Liver (tissue), 9 donors: Measurements from ENCODE around the gene SPRYD3. TPM values are rescaled to one million over a fixed set of nuclear protein-coding genes. Genes with fewer than 3 reads are reported as not detected.

Experiments used
- DNase-seq: peaks from one replicate; pipeline ENCODE4 v3.0.0-alpha.2; 2017; ENCODE audit warnings: low spot score
- H3K27ac ChIP-seq, 2 donors: one replicate each; pipeline ENCODE4 v1.7.0; 2013; ENCODE audit warnings: inconsistent platforms in 2 of 2, low read length in 2 of 2, control low read depth in 1 of 2, low read depth in 1 of 2, mild to moderate bottlenecking in 1 of 2
- H3K27me3 ChIP-seq, 4 donors: one replicate each; pipeline versions ENCODE4 v1.6.1 to v1.7.0; 2013; ENCODE audit warnings: low read length in 3 of 4, inconsistent platforms in 1 of 4, mild to moderate bottlenecking in 1 of 4, moderate library complexity in 1 of 4; ENCODE audit not compliant: control insufficient read depth in 4 of 4, insufficient read depth in 4 of 4
- H3K36me3 ChIP-seq, 4 donors: one replicate each; pipeline versions ENCODE4 v1.6.1 to v1.7.0; 2013; ENCODE audit warnings: low read length in 3 of 4, mild to moderate bottlenecking in 3 of 4, low read depth in 1 of 4, moderate library complexity in 1 of 4; ENCODE audit not compliant: control insufficient read depth in 4 of 4, insufficient read depth in 3 of 4
- H3K4me1 ChIP-seq, 4 donors: one replicate each; pipeline versions ENCODE4 v1.6.1 to v1.7.0; 2013; ENCODE audit warnings: low read length in 3 of 4, mild to moderate bottlenecking in 3 of 4, moderate library complexity in 1 of 4; ENCODE audit not compliant: control insufficient read depth in 4 of 4, insufficient read depth in 4 of 4
- H3K4me3 ChIP-seq, 3 donors: one replicate each; pipeline versions ENCODE4 v1.6.1 to v1.7.0; 2013; ENCODE audit warnings: low read length in 3 of 3, control low read depth in 1 of 3, low read depth in 1 of 3, mild to moderate bottlenecking in 1 of 3
- H3K9ac ChIP-seq, 2 donors: one replicate each; pipeline ENCODE4 v1.7.0; 2013; ENCODE audit warnings: low read length in 2 of 2, mild to moderate bottlenecking in 2 of 2, moderate library complexity in 2 of 2, control low read depth in 1 of 2, low read depth in 1 of 2
- H3K9me3 ChIP-seq, 4 donors: one replicate each; pipeline versions ENCODE4 v1.6.1 to v1.7.0; 2013; ENCODE audit warnings: low read length in 3 of 4; ENCODE audit not compliant: control insufficient read depth in 4 of 4
- CTCF ChIP-seq: fragments of 150-350 bp; IDR thresholded peaks from 2 replicates; pipeline ENCODE4 v1.5.1; 2017; ENCODE audit warnings: improper control_type of control experiment, low read depth, low read length; ENCODE audit not compliant: missing input control
- EGR1 ChIP-seq, 2 donors: IDR thresholded peaks; 2 replicates each; pipeline ENCODE4 v1.6.1; 2016 to 2018; ENCODE audit warnings: antibody characterized with exemption in 2 of 2, low read depth in 2 of 2
- FOXA1 ChIP-seq: IDR thresholded peaks from 2 replicates; pipeline ENCODE4 v1.6.1; 2016; ENCODE audit warnings: antibody characterized with exemption
- FOXA2 ChIP-seq: IDR thresholded peaks from 2 replicates; pipeline ENCODE4 v1.6.1; 2016; ENCODE audit warnings: antibody characterized with exemption
- GABPA ChIP-seq, 2 donors: IDR thresholded peaks in 1 of 2; conservative IDR thresholded peaks in 1 of 2; 2 replicates each; pipeline ENCODE4 v1.6.1; 2016; ENCODE audit warnings: antibody characterized with exemption in 2 of 2, mild to moderate bottlenecking in 1 of 2, moderate library complexity in 1 of 2
- HNF4A ChIP-seq, 2 donors: conservative IDR thresholded peaks; 2 replicates each; pipeline ENCODE4 v1.6.1; 2016; ENCODE audit warnings: antibody characterized with exemption in 2 of 2, mild to moderate bottlenecking in 2 of 2
- HNF4G ChIP-seq: IDR thresholded peaks from 2 replicates; pipeline ENCODE4 v1.6.1; 2016; ENCODE audit warnings: antibody characterized with exemption
- JUND ChIP-seq, 2 donors: IDR thresholded peaks; 2 replicates each; pipeline ENCODE4 v1.6.1; 2016; ENCODE audit warnings: antibody characterized with exemption in 2 of 2
- MAX ChIP-seq: IDR thresholded peaks from 2 replicates; pipeline ENCODE4 v1.6.1; 2016; ENCODE audit warnings: antibody characterized with exemption
- NR2F2 ChIP-seq: IDR thresholded peaks from 2 replicates; pipeline ENCODE4 v1.6.1; 2016; ENCODE audit warnings: antibody characterized with exemption
- RAD21 ChIP-seq, 2 donors: IDR thresholded peaks; 2 replicates each; pipeline ENCODE4 v1.6.1; 2016; ENCODE audit warnings: antibody characterized with exemption in 2 of 2, mild to moderate bottlenecking in 2 of 2
- RXRA ChIP-seq, 2 donors: IDR thresholded peaks; 2 replicates each; pipeline ENCODE4 v1.6.1; 2017 to 2018; ENCODE audit warnings: antibody characterized with exemption in 2 of 2, mild to moderate bottlenecking in 1 of 2
- SP1 ChIP-seq: IDR thresholded peaks from 2 replicates; pipeline ENCODE4 v1.6.1; 2018; ENCODE audit warnings: antibody characterized with exemption, mild to moderate bottlenecking
- TAF1 ChIP-seq: conservative IDR thresholded peaks from 2 replicates; pipeline ENCODE4 v1.6.1; 2016; ENCODE audit warnings: antibody characterized with exemption, mild to moderate bottlenecking
- YY1 ChIP-seq: IDR thresholded peaks from 2 replicates; pipeline ENCODE4 v1.6.1; 2016; ENCODE audit warnings: antibody characterized with exemption, mild to moderate bottlenecking
- WGBS: extraction: QIAGEN DNeasy Blood & Tissue Kit; methylation state at CpG from one replicate; pipeline ENCODE4 v1.1.7; 2013; 5-methylcytosine and 5-hydroxymethylcytosine counted together
- polyA plus RNA-seq, 2 donors: library from polyadenylated mRNA; stranded (reverse) in 1 of 2; unstranded in 1 of 2; fragments of 200-250 nt in 1 of 2; fragments of >200 nt in 1 of 2; fragmentation: Nextera tagmentation in 1 of 2; extraction: Ambion mirVana in 1 of 2; gene quantifications; one replicate each; pipeline versions ENCODE4 v1.2.1 to v1.2.3, GENCODE V29; 2013 to 2015
- total RNA-seq, 2 donors: library from RNA; depleted of rRNA; stranded (reverse); fragments of >200 nt; gene quantifications; one replicate each; pipeline ENCODE4 v1.2.3, GENCODE V29; 2014
- TF ChIP-seq, protein P1 (sequence below): IDR thresholded peaks from 2 replicates; pipeline ENCODE4 v1.6.1; 2016; ENCODE audit warnings: antibody characterized with exemption, mild to moderate bottlenecking
- TF ChIP-seq, protein P2 (sequence below): IDR thresholded peaks from 2 replicates; pipeline ENCODE4 v1.6.1; 2016; ENCODE audit warnings: antibody characterized with exemption
- TF ChIP-seq, protein P3 (sequence below): IDR thresholded peaks from 2 replicates; pipeline ENCODE4 v1.6.1; 2016; ENCODE audit warnings: antibody characterized with exemption
- donor health status: healthy.
- donor health status: healthy.
- donor health status: healthy.
- donor health status: healthy.
- donor health status: healthy.

Gene SPRYD3
- total and polyA plus RNA-seq, 4 donors, result 6.0 to 20.3 (median 13.3) TPM

DNA sequence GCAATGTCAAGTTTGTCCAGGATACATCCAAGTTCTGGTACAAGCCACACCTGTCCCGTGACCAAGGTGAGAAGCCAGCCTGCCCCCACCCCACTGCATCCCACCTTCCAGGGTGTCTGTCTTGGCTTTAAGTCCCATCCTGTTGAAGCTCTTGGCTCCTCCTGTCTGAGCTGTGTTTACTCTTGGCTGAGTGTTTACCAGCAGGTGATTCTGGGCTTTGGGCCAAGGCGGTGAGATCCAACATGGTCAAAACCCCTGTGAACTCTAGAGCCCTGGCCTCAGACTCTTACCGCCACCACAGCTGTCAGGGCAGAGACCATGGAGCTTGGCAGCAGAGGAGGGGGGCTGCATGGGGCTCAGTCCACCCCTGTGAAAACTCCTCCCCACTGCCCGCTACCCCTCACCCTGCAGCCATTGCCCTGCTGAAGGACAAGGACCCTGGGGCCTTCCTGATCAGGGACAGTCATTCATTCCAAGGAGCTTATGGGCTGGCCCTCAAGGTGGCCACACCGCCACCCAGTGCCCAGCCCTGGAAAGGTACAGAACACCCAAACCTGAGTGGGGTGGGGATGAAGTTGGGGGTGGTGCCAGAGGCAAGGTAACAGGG lies 17.7 kb downstream of the SPRYD3 start:
- no peaks in the 10 kb centered on the region for H3K27me3 ChIP-seq
- H3K4me3 ChIP-seq, result no peak overlapping the region
- H3K4me1 ChIP-seq, result peaks cover 18 to 44% (median 30%) of the 10 kb centered on the region in 4 donors
- H3K36me3 ChIP-seq, result peaks cover 3 to 44% (median 28%) of the 10 kb centered on the region in 4 donors
- TF ChIP-seq RAD21 (IDR thresholded peaks at IDR 0.05) (peak; percentile 32 to 52), YY1 (peak; percentile 38), MAX (no peak), RXRA (IDR thresholded peaks at IDR 0.05) (peak; percentile 93 to 96), EGR1 (IDR thresholded peaks at IDR 0.05; ENCODE audit: low read depth in 2 of 2) (no peak), SP1 (peak; percentile 58), NR2F2 (no peak), HNF4G (no peak), CTCF (no peak), FOXA2 (peak; percentile 97), TAF1 (no peak), FOXA1 (peak; percentile 97), JUND (IDR thresholded peaks at IDR 0.05) (peak; percentile 22 to 30), GABPA (IDR thresholded peaks at IDR 0.05 in 1 of 2, conservative IDR thresholded peaks at IDR 0.05 in 1 of 2) (peak in 1 of 2 donors; percentile 44), HNF4A (conservative IDR thresholded peaks at IDR 0.05) (peak; percentile 57 to 76)
- TF ChIP-seq, protein P1, sequence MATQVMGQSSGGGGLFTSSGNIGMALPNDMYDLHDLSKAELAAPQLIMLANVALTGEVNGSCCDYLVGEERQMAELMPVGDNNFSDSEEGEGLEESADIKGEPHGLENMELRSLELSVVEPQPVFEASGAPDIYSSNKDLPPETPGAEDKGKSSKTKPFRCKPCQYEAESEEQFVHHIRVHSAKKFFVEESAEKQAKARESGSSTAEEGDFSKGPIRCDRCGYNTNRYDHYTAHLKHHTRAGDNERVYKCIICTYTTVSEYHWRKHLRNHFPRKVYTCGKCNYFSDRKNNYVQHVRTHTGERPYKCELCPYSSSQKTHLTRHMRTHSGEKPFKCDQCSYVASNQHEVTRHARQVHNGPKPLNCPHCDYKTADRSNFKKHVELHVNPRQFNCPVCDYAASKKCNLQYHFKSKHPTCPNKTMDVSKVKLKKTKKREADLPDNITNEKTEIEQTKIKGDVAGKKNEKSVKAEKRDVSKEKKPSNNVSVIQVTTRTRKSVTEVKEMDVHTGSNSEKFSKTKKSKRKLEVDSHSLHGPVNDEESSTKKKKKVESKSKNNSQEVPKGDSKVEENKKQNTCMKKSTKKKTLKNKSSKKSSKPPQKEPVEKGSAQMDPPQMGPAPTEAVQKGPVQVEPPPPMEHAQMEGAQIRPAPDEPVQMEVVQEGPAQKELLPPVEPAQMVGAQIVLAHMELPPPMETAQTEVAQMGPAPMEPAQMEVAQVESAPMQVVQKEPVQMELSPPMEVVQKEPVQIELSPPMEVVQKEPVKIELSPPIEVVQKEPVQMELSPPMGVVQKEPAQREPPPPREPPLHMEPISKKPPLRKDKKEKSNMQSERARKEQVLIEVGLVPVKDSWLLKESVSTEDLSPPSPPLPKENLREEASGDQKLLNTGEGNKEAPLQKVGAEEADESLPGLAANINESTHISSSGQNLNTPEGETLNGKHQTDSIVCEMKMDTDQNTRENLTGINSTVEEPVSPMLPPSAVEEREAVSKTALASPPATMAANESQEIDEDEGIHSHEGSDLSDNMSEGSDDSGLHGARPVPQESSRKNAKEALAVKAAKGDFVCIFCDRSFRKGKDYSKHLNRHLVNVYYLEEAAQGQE, result peak; percentile 27
- TF ChIP-seq, protein P2, sequence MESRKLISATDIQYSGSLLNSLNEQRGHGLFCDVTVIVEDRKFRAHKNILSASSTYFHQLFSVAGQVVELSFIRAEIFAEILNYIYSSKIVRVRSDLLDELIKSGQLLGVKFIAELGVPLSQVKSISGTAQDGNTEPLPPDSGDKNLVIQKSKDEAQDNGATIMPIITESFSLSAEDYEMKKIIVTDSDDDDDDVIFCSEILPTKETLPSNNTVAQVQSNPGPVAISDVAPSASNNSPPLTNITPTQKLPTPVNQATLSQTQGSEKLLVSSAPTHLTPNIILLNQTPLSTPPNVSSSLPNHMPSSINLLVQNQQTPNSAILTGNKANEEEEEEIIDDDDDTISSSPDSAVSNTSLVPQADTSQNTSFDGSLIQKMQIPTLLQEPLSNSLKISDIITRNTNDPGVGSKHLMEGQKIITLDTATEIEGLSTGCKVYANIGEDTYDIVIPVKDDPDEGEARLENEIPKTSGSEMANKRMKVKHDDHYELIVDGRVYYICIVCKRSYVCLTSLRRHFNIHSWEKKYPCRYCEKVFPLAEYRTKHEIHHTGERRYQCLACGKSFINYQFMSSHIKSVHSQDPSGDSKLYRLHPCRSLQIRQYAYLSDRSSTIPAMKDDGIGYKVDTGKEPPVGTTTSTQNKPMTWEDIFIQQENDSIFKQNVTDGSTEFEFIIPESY, result no peak
- TF ChIP-seq, protein P3, sequence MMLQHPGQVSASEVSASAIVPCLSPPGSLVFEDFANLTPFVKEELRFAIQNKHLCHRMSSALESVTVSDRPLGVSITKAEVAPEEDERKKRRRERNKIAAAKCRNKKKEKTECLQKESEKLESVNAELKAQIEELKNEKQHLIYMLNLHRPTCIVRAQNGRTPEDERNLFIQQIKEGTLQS, result no peak
- H3K9me3 ChIP-seq, result no peaks in the 10 kb centered on the region
- H3K27ac ChIP-seq, result peak overlapping the region; percentile 63 to 71
- H3K9ac ChIP-seq, result no peak overlapping the region
- WGBS, result 25% methylated on average over 5 of the region's 5 CpGs
- DNase-seq, result peak; percentile 79
